HL-60 (cell line): Measurements from ENCODE around the gene IAH1.

Experiments
- DNase-seq, 2 experiments: peaks; one replicate each; pipeline ENCODE4 v3.0.0-alpha.2; 2010 to 2020; ENCODE audit warnings: low read depth in 1 of 2, low spot score in 1 of 2
- H3K27ac ChIP-seq: fragments of 250-450 bp; sonication (Bioruptor Pico); replicated peaks from 2 replicates; pipeline ENCODE4 v1.5.1; 2020; ENCODE audit warnings: mild to moderate bottlenecking, moderate library complexity
- H3K27me3 ChIP-seq: fragments of 250-450 bp; sonication (Bioruptor Pico); 2 replicates; pipeline ENCODE4 v1.5.1; 2021; ENCODE audit warnings: mild to moderate bottlenecking, moderate library complexity; ENCODE audit not compliant: insufficient read depth, poor library complexity, severe bottlenecking
- H3K4me3 ChIP-seq: replicated peaks from 2 replicates; pipeline ENCODE4 v1.5.1; 2011; ENCODE audit warnings: mild to moderate bottlenecking, control low read depth, low read length; ENCODE audit not compliant: insufficient read depth
- GABPA ChIP-seq: IDR thresholded peaks from 2 replicates; pipeline ENCODE4 v1.6.1; 2012; ENCODE audit warnings: low read depth
- POLR2AphosphoS5 ChIP-seq: IDR thresholded peaks from 2 replicates; pipeline ENCODE4 v1.6.1; 2012; ENCODE audit warnings: low read depth
- REST ChIP-seq: IDR thresholded peaks from 2 replicates; pipeline ENCODE4 v1.6.1; 2012; ENCODE audit warnings: low read depth; ENCODE audit not compliant: insufficient replicate concordance
- SPI1 ChIP-seq: IDR thresholded peaks from 2 replicates; pipeline ENCODE4 v1.6.1; 2012; ENCODE audit warnings: low read depth, mild to moderate bottlenecking, borderline replicate concordance
- TF ChIP-seq, protein P1 (sequence below): IDR thresholded peaks from one replicate; pipeline ENCODE4 v1.5.1; 2011; ENCODE audit warnings: low read length, control low read depth, inconsistent platforms; ENCODE audit not compliant: insufficient read depth

The IAH1 gene

GRCh38 chr2:9484533-9484932, 10.2 kb downstream of the IAH1 start:
- H3K27ac ChIP-seq: no peak overlapping the region
- DNase-seq: no peak

DNA sequence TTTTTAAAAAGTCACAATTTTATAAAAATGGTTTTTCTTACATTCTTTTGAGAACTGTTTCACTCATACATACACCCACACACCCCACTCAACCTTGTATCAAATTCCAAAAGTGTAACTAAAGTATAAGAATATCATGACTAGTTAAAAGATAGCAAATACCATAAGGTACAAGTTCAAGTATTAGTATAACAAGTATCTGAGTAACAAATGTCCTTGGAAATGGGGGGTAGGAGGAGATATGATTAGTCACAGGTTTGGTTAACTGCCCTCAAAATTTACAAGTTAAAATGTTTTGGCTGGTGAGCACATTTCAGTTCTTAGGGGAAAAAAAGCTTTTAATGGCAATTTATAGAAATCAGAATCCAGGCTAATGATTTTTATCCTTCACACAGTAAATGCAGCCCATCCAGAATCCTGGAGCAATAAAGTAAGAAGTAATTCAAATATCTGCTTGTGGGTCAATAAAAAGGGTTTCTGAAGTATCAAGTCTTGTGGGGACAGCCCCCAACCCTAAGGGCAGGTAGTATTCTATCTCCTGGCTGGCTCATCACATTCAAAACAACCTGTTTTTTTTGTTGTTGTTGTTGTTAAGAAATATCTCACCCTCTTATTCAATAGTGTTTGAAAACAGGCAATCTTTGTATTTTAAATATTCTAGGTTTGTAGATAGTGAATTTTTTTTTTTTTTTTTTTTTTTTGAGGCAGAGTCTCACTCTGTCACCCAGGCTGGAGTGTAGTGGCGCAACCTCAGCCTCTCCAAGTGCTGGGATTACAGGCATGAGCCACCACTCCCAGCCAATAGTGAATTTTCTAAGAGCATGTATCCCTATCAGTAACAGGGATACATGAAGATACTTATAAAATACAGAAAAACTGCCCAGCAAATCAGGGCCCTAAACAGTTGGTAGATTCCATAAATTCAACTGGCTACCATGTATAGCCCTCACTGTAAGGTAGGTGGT, 14.5 kb downstream of the IAH1 start:
- TF ChIP-seq POLR2AphosphoS5 (no peak), SPI1 (no peak), REST (no peak), GABPA (no peak)
- TF ChIP-seq, protein P1, sequence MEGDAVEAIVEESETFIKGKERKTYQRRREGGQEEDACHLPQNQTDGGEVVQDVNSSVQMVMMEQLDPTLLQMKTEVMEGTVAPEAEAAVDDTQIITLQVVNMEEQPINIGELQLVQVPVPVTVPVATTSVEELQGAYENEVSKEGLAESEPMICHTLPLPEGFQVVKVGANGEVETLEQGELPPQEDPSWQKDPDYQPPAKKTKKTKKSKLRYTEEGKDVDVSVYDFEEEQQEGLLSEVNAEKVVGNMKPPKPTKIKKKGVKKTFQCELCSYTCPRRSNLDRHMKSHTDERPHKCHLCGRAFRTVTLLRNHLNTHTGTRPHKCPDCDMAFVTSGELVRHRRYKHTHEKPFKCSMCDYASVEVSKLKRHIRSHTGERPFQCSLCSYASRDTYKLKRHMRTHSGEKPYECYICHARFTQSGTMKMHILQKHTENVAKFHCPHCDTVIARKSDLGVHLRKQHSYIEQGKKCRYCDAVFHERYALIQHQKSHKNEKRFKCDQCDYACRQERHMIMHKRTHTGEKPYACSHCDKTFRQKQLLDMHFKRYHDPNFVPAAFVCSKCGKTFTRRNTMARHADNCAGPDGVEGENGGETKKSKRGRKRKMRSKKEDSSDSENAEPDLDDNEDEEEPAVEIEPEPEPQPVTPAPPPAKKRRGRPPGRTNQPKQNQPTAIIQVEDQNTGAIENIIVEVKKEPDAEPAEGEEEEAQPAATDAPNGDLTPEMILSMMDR: no peak

More at GRCh38 chr2:9484533-9484932, 10.2 kb downstream of the IAH1 start:
- TF ChIP-seq POLR2AphosphoS5: no peak
- TF ChIP-seq GABPA: no peak
- TF ChIP-seq SPI1: no peak
- no peak for TF ChIP-seq REST
- TF ChIP-seq, protein P1: no peak
- Histone ChIP-seq H3K27me3 (no peaks in the 10 kb centered on the region), H3K4me3 (no peak overlapping the region)

GRCh38 chr2:9490789-9491188, 16.4 kb downstream of the IAH1 start:
- DNase-seq: no peak
- TF ChIP-seq POLR2AphosphoS5 (no peak), GABPA (no peak), REST (no peak), SPI1 (no peak)
- TF ChIP-seq, protein P1: no peak
- Histone ChIP-seq H3K27ac (no peak overlapping the region), H3K4me3 (no peak overlapping the region), H3K27me3 (no peaks in the 10 kb centered on the region)

More for the DNA sequence above, 14.5 kb downstream of the IAH1 start:
- Histone ChIP-seq H3K4me3 (no peak overlapping the region), H3K27ac (no peak overlapping the region), H3K27me3 (no peaks in the 10 kb centered on the region)
- DNase-seq: no peak
